Activated T-cell treated with anti-CD3 and anti-CD28 coated beads, Interleukin-2, amount 50 U/mL, for 72 hours (primary cell): ENCODE measurements around the gene TMA7. TPM values are rescaled to one million over a fixed set of nuclear protein-coding genes. Genes with fewer than 3 reads are reported as not detected.

Experiments
- ATAC-seq, 2 donors: fragments of 150-1000 bp; cut with Tn5 transposase; replicated peaks in 1 of 2; 2 replicates each; pipeline ENCODE4 v1.10.0; 2021; ENCODE audit warnings: moderate library complexity in 2 of 2, mild to moderate bottlenecking in 1 of 2
- DNase-seq, 2 donors: peaks; one replicate each; pipeline ENCODE4 v3.0.0; 2021 to 2022; ENCODE audit warnings: mixed read lengths in 1 of 2
- H3K27ac Mint-ChIP-seq: one replicate; pipeline ENCODE4 v1.8.0; 2022; ENCODE audit warnings: mild to moderate bottlenecking, moderate library complexity, mixed read lengths
- H3K27me3 Mint-ChIP-seq: one replicate; pipeline ENCODE4 v1.8.0; 2022; ENCODE audit warnings: low read depth, mixed read lengths
- H3K36me3 Mint-ChIP-seq, 2 donors: one replicate each; pipeline ENCODE4 v1.8.0; 2022; ENCODE audit warnings: mixed read lengths in 2 of 2, mild to moderate bottlenecking in 1 of 2; ENCODE audit not compliant: insufficient read depth in 2 of 2
- H3K4me1 Mint-ChIP-seq: one replicate; pipeline ENCODE4 v1.8.0; 2022; ENCODE audit warnings: low read depth, mixed read lengths
- H3K4me3 Mint-ChIP-seq, 2 donors: one replicate each; pipeline ENCODE4 v1.8.0; 2022; ENCODE audit warnings: mild to moderate bottlenecking in 2 of 2, mixed read lengths in 2 of 2, moderate library complexity in 2 of 2
- H3K9me3 Mint-ChIP-seq, 2 donors: one replicate each; pipeline ENCODE4 v1.8.0; 2022; ENCODE audit warnings: mixed read lengths in 2 of 2
- total RNA-seq, 2 donors: library from RNA; stranded (reverse); gene quantifications; one replicate each; pipeline ENCODE4 v1.2.3, GENCODE V29; 2022

TMA7 gene
- total RNA-seq, 2 donors from 2014 or later: 263 to 285 TPM

DNA sequence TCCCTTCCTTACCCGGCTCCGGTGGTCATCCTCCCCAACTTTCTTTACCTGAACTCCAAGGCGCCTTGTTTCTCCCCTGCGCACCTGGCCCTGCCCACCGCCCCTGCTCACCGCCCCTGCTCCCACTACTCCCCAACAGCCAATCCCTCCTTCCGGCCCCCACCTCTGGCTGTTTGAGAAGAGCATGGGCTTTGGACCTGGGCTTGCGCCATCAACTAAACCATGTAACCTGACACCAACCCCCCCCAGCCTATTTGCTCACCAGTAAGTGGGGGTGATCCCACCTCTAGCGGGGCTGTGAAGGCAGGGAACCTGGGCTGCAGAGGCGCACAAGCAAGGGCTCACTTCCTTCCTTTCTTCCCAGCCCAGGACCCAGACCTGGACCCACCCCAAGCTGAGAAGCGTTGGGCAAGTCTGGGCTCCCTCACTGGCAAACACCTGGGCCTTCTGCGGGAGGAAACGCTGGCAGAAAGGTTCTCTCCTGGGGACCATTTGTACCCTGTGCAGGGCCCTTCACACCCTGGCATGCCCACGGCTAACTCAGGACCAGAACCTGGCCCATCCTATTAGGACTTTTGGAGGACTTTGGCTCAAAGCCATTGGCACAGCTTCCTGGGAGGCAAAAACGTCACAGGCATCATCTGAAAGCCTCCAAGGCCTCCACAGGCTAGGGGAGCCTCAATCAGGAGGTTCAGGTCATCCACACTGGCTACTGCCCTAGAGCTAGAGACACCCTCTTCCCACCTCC lies 9.9 kb upstream of the TMA7 start, which contains the start of gene PLXNB1:
Gene PLXNB1, minus strand, starts transcription at position 127 of the 748 bp plus-strand sequence. CDS start 5,475 bp downstream, outside the sequence.
- Mint-ChIP-seq H3K27ac (no peak within 1 kb of the TSS), H3K9me3 (no peaks in the 10 kb centered on the region), H3K27me3 (peaks cover 19% of the 10 kb centered on the region), H3K36me3 (peaks cover 0 to 2% of the 10 kb centered on the region in 2 donors), H3K4me3 (peak within 1 kb of the TSS; percentile 78 to 90), H3K4me1 (no peaks in the 10 kb centered on the region)
- DNase-seq (no peak), ATAC-seq (peak; percentile 6 to 19)

GRCh38 chr3:48430708-48431101 lies 9.4 kb upstream of the TMA7 start:
- peak overlapping the region; percentile 78 to 90 for H3K4me3 Mint-ChIP-seq
- no peak overlapping the region for H3K27ac Mint-ChIP-seq
- no peaks in the 10 kb centered on the region for H3K4me1 Mint-ChIP-seq
- no peak for DNase-seq
- no peak for ATAC-seq
- peaks cover 0 to 2% of the 10 kb centered on the region in 2 donors for H3K36me3 Mint-ChIP-seq
- H3K9me3 Mint-ChIP-seq: no peaks in the 10 kb centered on the region
- H3K27me3 Mint-ChIP-seq: peaks cover 19% of the 10 kb centered on the region

DNA sequence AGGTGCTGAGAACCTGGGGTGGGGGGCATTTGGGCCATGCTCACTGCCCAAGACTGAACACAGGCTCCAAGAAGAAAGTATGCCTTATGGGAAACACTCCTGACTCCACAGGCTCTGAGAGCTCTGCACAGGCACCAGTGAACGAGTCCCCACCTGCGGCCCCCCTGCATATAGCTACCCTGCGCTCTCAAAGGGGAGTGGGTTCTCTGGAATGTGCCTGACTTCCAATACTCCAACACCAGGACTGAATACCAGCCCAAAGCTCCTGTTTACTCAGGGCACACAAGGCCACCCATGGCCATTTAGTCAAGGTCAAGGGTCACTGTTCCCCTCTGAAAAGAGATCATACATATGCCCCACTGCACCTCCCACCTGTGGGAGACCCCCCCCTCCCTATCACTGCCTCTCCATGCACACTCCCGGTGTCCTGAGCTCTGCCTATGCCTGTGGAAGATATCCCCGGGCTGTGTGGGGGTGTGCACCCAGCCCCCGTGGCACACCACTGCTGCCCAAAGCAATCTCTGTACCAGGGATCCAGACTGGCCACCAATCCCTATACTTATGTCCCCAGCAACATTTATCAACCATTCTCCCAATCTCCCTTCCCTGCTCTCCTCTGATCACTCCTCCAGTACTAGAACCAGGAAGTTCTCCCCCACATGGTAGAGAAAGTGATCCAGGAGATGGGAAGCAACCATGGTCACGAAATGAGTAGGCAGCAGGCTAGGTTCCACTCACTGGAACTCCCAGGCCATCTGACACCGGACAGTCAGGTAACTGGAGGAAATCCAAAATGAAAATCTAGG lies 8.6 kb upstream of the TMA7 start:
- Mint-ChIP-seq H3K27ac (no peak overlapping the region), H3K4me3 (peak overlapping the region in 1 of 2 donors; percentile 25), H3K36me3 (peaks cover 0 to 2% of the 10 kb centered on the region in 2 donors), H3K27me3 (peaks cover 19% of the 10 kb centered on the region), H3K4me1 (no peaks in the 10 kb centered on the region), H3K9me3 (no peaks in the 10 kb centered on the region)
- DNase-seq: no peak
- ATAC-seq: no peak

DNA sequence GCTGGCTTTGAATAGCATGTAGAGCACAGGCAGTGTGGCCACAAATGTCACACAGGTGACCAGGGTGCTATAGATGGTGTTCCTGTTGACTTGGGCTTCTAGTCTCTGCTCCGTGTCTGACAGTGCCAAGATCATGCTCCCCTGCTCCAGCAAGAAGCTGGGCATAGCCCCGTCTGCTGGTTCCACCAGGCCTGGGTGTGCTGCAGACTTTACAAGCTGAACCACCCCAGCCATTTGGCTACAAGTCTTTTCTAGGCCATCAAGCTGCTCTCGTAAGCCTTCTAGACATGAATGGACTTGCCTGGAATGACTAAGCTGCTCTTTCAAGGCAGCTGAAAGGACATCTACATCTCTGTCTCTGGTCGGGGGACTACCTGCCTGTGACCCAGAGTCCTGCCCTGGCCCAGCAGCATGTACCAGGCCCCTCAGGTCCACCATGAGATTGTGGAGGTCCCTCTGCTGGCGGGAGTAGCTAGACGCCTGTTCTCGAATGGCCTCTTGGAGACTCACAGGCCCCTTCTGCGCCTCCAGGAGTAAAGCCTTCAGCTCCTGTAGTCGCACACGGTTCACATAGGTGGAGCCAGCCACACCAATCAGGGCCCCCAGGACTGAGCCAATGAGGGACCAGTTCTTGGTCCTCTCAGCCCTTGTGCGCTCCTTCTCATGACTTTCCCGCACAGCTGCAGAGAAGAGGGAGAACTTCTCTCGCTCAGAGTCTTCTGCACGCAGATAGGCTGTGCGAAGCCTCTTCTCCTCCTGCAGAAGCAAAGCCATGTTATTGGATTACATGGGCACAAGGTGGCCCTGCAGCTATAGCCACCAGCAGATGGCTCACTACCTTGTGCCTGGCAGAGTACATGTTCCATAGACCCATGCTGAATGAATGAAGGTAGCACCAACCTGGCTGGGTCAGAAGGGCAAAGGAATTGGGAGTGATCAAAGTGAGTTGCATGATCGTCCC lies 7.4 kb upstream of the TMA7 start:
- Mint-ChIP-seq H3K27ac (no peak overlapping the region), H3K4me1 (peaks cover 2% of the 10 kb centered on the region), H3K27me3 (peaks cover 8% of the 10 kb centered on the region), H3K4me3 (no peak overlapping the region), H3K36me3 (peaks cover 0 to 2% of the 10 kb centered on the region in 2 donors), H3K9me3 (no peaks in the 10 kb centered on the region)
- no peak for DNase-seq
- no peak for ATAC-seq

DNA sequence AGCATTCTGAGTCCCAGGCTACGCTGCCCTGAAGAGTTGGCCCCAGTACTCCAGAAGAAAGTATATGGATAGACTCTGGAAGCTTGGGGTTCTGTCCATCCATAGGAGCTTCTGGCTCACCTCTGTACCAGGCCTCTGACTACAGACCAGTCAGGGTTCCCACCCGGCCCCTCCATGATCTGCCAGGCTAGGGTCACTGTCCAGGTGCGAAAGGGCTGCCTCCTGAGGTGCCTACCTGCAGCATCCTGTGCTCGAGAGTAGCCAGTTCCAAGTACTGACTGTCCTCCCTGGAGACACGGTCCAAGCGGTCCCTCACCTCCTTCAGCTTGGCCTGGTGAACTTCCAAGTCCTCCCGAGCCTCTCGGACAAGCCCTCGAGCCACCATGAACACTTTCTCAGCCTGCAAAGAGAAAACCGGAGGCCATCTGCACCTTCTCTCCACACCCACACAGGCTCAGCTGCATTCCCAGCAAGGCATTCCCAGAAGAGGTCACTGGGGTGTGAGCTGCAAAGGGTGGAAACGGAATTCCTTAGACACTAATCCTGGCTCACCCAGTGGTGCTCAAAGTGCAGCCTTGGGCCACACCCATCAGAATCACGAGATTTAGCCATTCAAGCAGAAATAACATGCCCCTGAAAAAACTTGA lies 6.5 kb upstream of the TMA7 start:
- ATAC-seq (no peak), DNase-seq (no peak)
- Mint-ChIP-seq H3K27me3 (no peaks in the 10 kb centered on the region), H3K4me3 (no peak overlapping the region), H3K9me3 (no peaks in the 10 kb centered on the region), H3K4me1 (peaks cover 11% of the 10 kb centered on the region), H3K36me3 (peaks cover 0 to 2% of the 10 kb centered on the region in 2 donors), H3K27ac (no peak overlapping the region)

GRCh38 chr3:48434591-48435222 lies 5.3 kb upstream of the TMA7 start:
- Mint-ChIP-seq H3K27me3 (no peaks in the 10 kb centered on the region), H3K36me3 (peaks cover under 1 to 2% of the 10 kb centered on the region in 2 donors), H3K4me3 (no peak overlapping the region), H3K27ac (no peak overlapping the region), H3K9me3 (no peaks in the 10 kb centered on the region), H3K4me1 (peaks cover 19% of the 10 kb centered on the region)
- ATAC-seq (no peak), DNase-seq (peak in 1 of 2 donors; percentile 12)

GRCh38 chr3:48435223-48435595 lies 4.8 kb upstream of the TMA7 start:
- H3K4me1 Mint-ChIP-seq: peaks cover 23% of the 10 kb centered on the region
- no peak overlapping the region for H3K4me3 Mint-ChIP-seq

DNA sequence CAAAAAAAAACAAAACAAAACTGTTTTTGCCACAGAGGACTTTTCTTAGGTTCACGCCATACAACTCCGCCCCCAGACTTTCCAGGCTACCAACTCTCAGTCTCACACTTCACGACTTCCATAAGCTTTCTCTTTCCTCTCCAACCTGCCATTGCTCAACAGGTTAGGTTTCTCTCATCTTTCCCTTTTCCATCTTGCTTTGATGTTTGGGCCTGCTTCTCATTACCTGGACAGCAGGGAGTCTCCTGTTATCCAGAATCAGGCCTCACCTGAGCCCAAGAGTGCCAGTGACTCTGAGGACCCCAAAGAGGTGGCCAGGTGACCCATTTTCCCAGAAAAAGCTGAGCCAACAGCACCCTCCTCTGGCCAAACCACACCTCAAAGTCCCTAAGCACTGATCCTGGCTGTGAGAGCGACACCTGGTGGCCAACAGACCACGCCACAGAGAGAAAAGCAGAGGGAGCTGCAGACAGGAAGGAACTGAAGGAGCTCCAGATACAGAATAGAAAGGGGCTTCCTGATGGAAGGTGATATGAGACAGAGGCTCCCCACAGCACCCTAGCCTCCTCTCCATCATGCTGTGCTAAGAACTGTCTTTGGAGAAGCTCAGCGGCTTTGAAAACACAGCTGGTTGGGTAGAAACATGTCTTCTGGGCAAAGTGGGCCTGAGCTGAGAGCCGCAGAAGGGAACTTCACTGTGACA lies 4.1 kb upstream of the TMA7 start:
- Mint-ChIP-seq H3K27me3 (no peaks in the 10 kb centered on the region), H3K36me3 (peaks cover 4 to 5% of the 10 kb centered on the region in 2 donors), H3K27ac (no peak overlapping the region), H3K4me1 (peaks cover 23% of the 10 kb centered on the region), H3K9me3 (no peaks in the 10 kb centered on the region), H3K4me3 (no peak overlapping the region)
- ATAC-seq: peak; percentile 25 to 37
- DNase-seq: peak; percentile 84 to 87

More at GRCh38 chr3:48435223-48435595, 4.8 kb upstream of the TMA7 start:
- peaks cover 4 to 5% of the 10 kb centered on the region in 2 donors for H3K36me3 Mint-ChIP-seq
- no peaks in the 10 kb centered on the region for H3K9me3 Mint-ChIP-seq
- no peak overlapping the region for H3K27ac Mint-ChIP-seq
- H3K27me3 Mint-ChIP-seq: no peaks in the 10 kb centered on the region
- DNase-seq (no peak), ATAC-seq (no peak)

DNA sequence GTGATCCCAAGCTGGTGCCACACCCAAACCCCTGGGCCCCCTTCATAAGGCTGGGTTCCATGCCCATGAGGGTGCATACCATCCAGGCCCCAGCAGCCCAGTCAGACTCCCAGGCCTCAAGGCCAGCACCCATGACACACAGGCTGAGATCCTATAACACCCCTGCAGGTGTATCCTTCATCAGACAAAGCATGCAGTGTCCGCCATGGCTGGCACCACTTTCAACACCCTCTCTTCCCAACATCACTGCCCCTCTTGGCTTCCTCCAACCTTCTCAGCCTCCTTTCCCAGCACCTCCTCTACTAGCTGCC lies 3.6 kb upstream of the TMA7 start:
- ATAC-seq: no peak
- Mint-ChIP-seq H3K4me1 (peaks cover 25% of the 10 kb centered on the region), H3K4me3 (no peak overlapping the region), H3K36me3 (peaks cover 4 to 7% of the 10 kb centered on the region in 2 donors), H3K27me3 (no peaks in the 10 kb centered on the region), H3K9me3 (no peaks in the 10 kb centered on the region), H3K27ac (no peak overlapping the region)
- DNase-seq: no peak

- no peaks in the 10 kb centered on the region for H3K9me3 Mint-ChIP-seq
- no peak overlapping the region for H3K27ac Mint-ChIP-seq
- ATAC-seq (no peak), DNase-seq (no peak)
- no peaks in the 10 kb centered on the region for H3K27me3 Mint-ChIP-seq
- H3K36me3 Mint-ChIP-seq: peaks cover 4 to 6% of the 10 kb centered on the region in 2 donors
- H3K4me1 Mint-ChIP-seq: peaks cover 29% of the 10 kb centered on the region
- H3K4me3 Mint-ChIP-seq: no peak overlapping the region
These were observed 3.2 kb upstream of the TMA7 start for GRCh38 chr3:48436855-48437254.

DNA sequence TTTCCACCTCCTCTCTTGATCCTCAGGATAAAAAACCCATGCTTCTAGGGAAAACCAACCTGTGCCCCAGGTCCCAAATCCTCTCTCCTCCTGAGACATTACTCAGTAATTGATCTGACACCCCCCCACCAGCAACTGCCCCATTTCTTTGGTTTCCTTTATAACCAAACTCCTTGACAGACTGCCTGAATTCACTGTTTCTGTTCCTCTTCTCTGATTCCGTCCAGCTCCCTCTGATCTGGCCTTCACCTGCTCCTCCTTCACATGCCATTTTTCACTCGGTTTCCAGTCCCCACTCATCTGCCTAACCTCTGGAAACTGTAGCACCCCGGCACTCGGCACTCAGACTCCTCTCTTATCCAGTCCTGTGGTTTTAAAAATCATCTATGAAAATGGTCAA lies 2.2 kb upstream of the TMA7 start:
- no peaks in the 10 kb centered on the region for H3K9me3 Mint-ChIP-seq
- H3K27ac Mint-ChIP-seq: peak overlapping the region; percentile 58
- H3K4me1 Mint-ChIP-seq: peaks cover 36% of the 10 kb centered on the region
- H3K27me3 Mint-ChIP-seq: no peaks in the 10 kb centered on the region
- H3K4me3 Mint-ChIP-seq: no peak overlapping the region
- DNase-seq (no peak), ATAC-seq (no peak)
- H3K36me3 Mint-ChIP-seq: peaks cover 4 to 6% of the 10 kb centered on the region in 2 donors
